Islet precursor cell (in vitro differentiated cells): Measurements from ENCODE around the gene AFF3.
A peak's percentile ranks its signal among the peaks of the same experiment; 100 is the strongest.
"Not testable (repeated sequence)": the region's sequence is repeated elsewhere in the genome, so short reads cannot be mapped to it uniquely, and the experiment has no call there.

Experiments
- DNase-seq: peaks from one replicate; pipeline ENCODE4 v3.0.0-alpha.2; 2018

Gene AFF3

DNA sequence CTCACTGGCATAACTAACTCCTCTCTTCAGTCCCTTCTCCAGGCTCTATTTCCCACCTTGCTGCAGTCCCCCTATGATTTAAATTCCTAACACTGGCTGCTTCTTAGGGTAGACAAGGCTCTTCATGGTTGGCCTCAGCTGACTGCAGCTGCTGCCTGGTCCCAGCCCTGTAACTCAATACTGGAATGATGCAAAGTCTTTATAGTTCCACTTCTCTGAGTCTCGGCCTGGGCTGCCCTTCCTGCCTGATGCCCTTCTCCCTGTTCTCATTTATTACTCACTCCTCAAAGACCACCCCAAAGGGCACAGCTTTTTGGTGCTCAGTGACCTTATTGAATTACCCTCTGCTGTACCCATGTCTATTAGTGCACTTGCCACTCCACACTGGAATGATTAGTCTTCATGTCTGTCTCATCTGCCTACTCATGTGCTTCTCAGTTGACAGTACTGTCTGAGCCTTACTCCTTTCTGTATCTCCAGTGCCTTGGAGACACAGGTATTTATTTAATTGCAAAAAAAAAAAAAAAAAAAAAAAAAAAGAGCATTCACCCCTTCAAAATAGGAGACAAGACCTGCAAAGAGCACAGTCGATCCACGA, 453.1 kb downstream of the AFF3 start:
- no peak for DNase-seq

DNA sequence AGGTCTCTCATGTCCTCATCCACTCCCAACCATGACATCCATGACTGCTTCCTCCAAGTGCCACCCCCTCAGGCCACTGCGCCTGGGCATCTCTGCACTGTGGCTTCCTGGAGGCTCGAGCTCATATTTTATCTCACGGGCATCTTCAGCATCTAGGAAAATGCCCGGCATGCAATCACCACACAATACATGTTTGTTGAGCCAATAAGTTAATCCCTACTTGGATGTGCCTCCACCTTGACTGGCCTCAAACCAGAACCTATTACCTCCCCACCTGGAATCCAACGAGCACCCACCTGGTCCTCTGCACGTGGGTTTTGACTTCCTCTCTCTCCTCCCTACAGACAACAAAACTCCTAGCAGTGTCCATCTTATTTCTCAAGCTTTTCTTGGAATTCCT, 453.7 kb downstream of the AFF3 start:
- DNase-seq = no peak

DNA sequence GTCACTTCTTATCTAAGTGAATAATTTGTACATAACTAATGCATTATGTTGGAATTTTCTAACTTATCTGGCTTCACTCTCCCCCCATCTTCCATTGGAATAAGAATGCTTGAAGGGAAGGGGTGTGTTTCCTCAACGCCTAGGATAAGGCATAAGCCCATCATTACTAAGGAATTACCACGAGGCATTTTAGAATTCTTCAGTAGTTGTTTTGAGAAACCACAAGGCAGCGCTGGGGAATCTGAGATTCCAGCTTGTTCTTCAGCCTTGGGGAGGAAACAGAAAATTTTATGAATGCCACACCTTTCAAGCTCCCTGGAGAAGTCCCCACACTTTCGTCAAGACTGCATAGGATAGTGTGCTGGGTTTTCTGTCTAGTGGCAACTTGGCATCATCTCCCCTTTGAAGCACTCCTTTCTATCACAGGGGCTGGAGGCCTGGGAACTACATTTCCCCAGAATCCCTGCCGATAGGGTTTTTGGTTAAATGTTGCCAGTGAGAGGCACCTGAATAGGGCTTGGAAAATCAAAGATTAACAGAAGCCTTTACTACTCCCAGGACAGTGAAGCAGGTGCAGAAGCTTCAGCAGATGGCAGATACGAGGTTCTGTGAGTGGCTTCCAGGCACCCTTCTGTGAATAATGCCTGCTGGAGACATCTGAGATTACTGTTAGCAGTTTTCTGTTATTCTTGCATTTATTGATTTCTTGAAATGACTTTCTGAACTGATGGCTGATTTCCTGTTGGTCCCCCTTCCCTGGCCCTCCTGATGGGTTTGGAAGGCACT, 459.9 kb downstream of the AFF3 start:
- DNase-seq = peak; percentile 76

DNA sequence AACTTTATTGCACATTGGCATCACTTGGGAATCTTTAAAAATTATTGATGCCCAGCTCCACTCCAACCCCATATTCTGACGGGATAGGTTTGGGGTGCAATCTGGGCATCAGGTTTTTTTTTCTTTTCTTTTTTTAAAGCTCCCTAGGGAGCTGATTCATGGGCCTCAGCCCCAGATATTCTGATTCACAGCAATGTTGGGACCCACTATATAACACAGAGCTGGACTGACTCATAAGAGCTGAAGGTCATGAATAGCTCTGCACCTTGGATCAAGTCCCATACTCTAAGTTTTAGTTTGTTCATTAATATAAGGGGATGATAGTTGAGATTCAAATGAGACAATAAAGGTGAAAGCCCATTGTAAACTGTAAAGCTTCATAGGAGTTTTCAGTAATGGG, 461.4 kb downstream of the AFF3 start:
- DNase-seq = no peak

DNA sequence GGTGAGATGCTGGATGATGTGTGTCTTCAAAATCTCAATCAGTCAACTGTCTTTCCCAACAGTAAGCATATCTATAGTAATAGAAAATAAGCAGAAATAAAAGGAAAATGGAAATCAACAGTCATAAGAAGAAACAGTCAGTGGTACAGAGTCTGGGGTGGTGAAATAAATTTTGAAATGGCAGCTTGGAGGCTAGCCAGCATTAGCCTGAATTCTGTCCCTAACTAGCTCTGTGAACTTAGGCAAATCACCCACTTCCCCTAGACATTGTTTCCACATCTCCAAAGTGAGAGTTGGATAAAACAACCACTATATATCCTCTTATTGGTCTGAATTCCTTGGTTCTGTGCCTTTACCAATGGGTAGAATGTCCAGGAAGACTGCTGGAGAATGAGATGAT, 462.9 kb downstream of the AFF3 start:
- no peak for DNase-seq

DNA sequence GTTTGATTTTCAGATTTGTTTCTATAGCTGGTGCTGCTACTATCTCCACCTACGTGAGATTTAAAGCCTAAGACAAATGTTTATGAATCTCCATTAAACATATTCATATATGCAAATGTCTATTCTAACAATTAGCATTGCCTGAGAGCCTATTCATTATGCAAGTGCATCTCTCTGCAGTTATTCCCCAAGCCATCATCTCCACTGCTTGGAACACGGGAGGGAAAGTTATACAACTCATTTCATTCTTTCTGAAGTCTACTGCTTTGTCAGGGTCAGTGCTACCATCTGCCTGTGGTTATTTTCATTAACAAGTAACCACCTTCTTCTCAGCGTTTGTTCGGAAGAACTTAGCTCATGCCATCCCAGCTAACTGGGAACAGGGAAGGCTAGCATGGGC, 463.8 kb downstream of the AFF3 start:
- no peak for DNase-seq

DNA sequence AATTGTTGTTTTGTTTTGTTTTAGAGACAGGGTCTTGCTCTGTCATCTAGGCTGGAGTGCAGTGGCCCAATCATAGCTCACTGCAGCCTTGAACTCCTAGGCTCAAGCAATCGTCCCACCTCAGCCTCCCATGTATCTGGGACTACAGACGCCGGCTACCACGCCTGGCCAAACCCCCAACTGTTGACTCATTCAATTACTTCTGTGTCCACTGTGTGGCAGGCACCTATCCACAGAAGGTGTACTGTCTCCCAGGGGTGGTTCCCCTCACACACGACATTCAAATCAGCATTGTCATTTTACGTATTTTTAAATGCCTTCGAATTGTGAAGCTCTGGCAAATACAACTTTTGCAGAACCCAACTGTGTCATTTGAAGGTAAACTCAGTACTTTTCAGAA, 464.6 kb downstream of the AFF3 start:
- no peak for DNase-seq

DNA sequence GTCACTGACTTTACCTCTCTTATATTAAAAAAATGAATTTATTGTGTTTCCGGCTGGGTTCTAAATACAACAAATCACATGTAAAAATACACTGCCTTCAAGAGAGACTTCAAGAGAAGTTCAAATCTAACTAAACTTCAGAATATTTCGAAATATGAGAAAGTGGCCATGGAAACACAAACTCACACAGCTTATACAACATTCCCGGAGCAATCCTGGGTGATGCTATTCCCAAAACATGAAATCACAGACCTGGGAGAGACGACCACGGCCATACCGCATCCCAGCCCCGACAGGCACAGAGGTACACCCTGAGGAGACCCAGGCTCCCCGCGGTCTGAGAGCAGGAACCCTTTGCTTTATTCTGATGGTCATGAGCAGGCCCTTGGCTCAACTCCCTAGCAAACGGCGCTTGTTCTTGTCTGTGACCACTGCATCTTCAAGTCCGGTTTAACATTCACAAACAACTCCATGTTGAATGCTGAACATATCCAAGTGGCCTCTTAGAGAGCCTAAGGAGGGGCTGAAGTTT, 467.2 kb downstream of the AFF3 start:
- DNase-seq = no peak

DNA sequence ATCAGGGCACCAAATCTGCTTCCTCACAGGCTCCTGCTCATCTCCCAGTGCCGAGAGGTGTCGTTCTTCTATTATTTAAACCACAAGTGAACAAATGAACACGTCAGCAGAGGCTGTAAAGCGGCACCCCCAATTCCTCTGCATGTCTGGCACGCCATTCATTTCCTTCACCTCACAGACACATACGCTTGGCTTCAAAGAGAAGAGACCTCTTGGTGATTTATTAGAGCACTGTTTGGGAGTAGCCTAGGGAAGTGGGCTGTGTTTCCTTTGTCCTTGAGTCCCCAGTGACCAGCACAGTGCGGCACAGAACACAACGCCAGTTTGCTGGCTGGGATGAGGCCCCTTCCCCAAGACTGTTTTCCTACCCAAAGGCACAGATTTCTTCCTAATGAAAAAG, 468.3 kb downstream of the AFF3 start:
- DNase-seq = no peak

DNA sequence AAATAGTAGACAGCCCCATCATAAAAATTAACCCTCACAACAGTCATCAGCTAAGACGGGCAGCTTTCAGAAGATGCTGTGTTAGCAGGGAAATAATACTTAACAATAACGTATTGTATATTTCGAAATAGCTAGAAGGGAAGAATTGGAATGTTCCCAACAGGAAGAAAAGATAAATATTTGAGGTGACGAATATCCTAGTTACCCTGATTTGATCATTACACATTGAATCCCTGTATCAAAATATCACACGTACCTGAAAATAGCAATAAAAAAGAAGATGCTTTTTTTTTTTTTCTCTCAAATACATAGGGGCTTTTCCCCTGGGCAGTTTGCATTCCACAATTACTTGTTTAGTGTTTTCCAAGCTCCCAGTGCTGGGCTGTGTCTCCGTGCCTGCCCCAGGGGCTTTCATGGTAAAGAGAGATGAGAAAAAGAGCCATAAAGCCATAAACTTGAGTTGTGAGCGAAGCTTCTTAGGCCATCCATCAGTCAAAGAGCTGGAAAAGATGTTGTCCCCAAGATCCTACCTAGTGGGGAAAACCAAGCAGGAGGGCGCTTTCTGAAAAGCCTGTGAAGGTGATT, 469.5 kb downstream of the AFF3 start:
- peak; percentile 83 for DNase-seq

DNA sequence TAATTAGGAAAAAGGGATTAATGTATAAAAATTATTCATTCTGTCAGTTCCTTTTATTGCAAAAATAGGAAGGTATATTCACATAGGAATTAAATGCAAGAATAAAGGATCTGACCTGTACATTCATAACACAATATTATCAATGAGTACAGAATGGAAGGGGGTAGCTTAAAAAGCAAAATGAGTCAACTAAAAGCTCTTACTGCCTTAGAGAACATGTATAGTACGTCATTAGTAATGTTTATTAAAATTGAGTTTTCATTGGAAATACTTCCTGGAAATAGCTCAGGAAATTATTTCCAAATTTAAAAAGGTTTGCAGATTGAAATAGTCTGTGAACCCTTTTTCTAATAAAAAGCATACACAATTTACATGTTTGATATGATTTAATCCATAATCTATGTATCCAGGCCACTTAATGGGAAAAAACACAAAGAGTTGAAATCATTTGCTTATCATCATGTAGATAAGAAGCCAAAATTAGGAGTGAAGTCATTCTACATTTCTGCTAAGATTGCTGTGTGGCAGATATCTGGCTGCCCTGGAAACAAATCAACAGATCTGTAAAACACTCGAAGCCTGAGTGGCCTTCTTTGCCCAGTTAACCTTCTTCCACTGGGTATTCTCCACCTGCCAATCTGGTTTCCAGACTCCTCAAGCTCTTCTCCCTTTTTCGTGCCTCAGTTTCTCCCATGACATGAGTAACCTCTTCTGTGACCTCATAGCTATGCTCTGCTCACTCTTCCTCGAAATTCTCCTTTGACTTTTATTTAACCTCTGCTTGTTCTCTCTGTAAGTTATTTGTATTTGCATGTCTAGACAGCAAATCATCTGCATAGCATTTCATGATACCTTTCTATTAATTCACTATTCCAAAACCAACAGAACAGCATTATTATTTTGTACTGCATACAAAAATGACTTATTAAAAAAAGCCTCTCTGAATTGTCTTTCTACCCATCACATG, 471.3 kb downstream of the AFF3 start:
- no peak for DNase-seq

DNA sequence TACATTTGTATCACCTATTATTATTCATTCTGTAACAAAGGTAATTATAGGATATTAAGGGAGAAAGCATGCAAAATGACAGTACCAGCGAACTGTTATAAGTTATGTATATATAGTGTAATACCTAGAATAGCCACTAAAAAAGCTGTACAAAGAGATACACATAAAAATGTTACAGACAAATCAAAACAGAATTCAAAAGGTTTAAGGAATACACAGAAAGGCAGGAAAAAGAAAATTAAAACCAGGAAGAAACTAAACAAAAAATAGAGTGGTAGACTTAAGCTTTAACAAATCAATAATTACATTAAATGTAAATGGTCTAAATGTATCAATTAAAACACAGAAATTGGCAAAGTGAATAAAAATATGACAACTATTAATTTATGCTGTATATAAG, 476.1 kb downstream of the AFF3 start:
- DNase-seq = no peak

DNA sequence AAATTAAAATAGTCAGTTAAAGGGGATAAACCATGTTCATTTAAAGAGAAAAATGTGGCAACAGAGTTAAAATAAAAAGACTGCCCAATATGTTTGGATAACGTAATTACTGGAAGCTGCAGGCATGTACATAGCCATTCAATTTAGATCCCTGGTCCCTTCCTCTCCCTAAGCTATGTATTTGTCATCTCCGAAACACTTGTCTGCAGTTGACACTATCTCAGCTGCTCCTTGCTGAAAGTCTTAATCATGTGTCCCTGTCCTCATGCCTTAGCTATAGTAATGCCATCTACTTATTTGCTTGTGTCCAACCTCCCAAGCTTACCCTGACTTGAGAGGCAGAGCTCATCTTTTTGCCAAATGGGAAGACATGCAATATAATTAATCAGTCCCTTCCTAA, 478.7 kb downstream of the AFF3 start:
- no peak for DNase-seq

DNA sequence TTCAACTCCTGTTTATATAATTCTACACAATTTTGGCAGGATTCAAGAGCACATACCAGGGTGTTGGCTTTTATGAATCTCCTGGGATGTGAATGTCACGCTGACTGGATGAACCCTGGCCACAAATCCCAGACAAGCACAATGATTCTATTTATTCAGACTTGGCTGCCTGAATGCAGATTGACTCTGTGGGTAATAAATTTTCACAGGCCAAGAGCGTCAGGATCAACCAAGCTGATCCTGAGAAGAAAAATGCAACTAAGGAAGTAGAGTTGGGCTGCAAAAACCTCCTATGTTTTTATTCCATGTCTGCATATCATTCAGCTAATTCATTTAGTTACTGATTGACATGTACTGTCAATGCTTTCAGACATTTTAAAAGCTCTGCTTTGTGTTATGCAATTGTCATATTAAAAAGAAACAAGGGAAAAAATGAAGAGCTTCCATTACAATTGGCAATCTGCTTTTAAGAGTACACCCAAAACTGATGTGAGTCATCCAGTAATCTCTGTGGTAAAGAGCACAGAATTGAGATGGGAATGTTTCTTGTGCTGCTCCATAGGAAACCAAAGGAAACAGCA, 479.5 kb downstream of the AFF3 start:
- DNase-seq = no peak

DNA sequence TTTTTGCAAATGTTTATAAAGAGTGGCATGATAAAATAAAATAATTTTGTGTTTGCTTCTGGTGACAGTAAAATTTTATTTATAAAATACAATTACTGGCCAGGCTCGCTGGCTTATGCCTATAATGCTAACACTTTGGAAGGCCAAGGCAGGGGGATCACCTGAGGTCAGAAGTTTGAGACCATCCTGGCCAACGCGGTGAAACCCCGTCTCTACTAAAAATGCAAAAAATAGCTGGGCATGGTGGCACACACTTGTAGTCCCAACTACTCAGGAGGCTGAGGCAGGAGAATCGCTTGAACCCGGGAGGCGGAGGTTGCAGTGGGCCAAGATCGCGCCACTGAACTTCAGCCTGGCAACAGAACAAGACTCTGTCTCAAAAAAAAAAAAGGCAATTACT, 480.6 kb downstream of the AFF3 start:
- DNase-seq = not testable (repeated sequence)

DNA sequence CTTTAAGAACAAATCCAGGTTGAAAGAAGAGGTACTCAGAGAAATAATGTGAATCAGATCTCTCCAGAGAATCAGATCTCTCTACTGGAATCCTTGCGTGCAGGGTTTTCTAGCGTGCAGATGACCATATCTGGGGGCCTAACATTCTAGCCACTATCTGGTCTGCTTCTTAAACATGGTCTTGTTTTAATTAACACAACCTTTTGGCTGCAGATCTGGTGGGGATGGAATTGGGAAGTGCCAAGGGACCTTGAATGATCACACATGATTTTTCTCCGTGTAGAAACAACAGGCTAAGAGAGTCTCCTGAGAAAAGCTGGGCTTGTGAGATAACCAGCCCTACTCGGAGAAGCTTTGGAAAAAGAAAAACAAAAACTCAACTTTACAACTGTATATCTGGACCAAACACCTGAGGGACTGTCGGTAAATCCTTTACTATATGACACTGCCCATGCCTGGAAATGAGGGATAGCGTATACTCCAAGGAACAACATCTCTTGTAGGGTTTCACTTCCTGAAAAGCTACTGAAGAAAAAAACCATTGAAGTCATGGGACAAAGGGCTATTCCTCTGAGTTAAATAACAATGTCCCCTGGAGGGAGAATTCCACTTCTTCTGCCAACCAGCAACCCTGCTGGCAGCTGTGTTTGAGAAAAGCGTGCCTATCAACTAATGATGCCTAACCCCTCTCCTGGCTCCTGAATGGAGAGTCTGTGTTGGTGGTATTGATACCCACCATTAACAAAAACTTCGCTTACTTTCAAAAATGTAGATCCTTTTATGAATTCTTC, 481.6 kb downstream of the AFF3 start:
- DNase-seq = no peak

DNA sequence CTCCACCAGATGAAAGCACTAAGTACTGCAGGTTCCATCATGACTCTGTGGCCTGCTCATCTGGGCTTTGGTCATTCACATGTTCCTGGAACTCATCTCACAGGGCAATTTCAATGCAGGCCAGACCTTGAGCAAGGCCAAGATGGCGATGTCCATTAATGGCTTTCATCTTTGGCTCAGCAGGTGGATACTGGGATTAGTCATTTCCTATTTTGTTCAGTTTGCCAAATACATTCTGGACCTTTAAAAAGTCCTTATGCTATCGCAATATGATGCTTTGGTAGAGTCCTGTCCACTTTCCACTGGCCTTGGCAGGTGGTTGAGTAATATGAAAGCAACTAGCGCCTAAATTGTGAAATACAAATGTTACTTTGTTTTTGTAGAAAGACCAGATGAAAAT, 482.5 kb downstream of the AFF3 start:
- DNase-seq = no peak

DNA sequence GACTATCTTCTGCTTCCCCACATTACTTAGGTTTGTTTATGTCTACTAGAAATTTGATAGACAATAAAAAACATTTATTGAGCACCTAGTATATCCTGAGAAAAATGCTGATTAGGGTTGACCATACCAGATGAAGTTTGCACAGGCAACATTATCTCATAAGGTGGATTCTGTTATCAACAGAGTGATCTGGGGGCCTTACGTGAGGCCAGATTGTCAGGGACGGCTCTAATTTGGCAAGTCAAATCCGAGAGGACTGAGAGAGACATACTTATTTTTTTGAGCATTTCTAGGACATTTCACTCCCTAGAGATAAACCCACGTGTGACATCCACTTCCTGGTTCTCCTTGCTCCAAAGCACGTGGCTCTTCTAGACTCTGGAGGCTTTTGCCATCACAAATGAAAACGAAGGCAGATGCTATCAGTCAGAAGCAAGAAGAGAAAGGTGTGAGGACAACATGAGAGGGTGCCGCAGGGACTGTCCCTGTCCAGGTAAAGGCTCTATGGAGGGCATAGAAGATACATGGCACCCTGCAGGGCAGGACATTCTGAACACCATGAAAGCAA, 484.6 kb downstream of the AFF3 start:
- DNase-seq = no peak

DNA sequence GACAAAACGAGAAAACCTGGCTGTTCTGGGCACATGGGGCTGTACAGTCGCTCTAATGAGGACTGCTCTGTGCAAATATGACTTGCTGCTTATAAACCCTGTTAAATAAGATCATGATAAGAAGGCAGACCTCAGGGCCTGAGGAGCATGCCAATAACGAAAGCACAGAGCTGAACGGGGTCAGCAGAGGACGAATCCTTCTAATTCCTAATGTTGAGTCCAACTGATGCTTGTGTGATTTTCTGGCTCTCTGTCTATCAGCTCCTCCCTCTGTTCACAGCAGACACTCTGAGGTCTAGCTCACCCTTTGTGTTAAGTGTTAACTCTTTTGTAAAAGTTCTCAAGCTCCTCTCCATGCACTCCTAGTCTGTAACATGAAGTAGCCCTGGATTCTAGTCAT, 485.4 kb downstream of the AFF3 start:
- no peak for DNase-seq

DNA sequence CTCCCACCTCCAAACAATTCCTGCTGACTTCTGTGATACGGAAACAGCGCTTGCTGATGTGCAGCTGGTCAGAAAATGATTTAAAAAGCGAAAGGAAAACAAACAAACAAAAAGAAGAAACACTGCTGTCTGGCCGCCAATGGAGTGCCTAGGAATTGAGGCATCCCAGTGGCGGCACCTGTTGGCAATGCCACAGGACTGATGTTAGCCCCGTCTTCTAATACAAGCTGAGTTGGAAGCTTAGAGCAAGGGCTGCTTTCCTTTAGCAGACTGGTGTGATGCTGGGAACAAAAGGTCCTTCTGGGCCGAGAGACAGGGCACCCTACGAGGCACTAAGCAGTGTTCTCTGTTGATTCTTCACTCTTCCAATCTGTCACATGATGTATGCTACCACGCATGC, 489.0 kb downstream of the AFF3 start:
- DNase-seq = no peak

DNA sequence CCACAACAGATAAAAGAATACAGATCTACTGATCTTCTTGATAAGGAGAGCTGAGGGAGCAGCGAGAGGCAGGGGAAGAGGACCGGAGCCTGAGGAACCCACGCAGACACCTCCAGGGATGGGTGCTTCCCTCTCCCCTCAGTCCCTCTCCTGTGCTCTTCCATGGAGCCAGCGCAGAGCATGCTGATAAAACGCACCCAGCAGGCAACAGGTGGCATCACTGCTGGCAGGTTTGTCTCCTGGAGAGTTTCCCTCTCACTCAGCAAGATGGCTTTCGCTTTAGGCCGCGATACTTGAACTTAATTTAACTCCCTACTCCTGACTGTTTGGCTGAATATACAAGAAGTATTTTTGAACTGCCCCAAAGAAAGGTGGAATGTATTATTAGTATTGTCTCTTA, 489.5 kb downstream of the AFF3 start:
- no peak for DNase-seq
